Activated CD4-positive, alpha-beta T cell treated with anti-CD3 and anti-CD28 coated beads for 36 hours (primary cell): ENCODE data around the gene SCYGR6. TPM values are rescaled to one million over a fixed set of nuclear protein-coding genes. Genes with fewer than 3 reads are reported as not detected.

Source experiments
- ATAC-seq: fragments of 200-7000 bp; cut with Tn5 transposase; one replicate; pipeline ENCODE4 v1.10.0; 2021; ENCODE audit warnings: mild to moderate bottlenecking, moderate library complexity
- CTCF ChIA-PET: fragments of 350-600 bp; sonication (Branson Sonifier 250); formaldehyde crosslinking; loops from one replicate; lab custom pipeline; 2021; ENCODE audit warnings: antibody characterized with exemption; lab: Charles Lee
- POLR2A ChIA-PET: fragments of 350-600 bp; sonication (Branson Sonifier 250); formaldehyde crosslinking; loops from one replicate; lab custom pipeline; 2021; ENCODE audit warnings: antibody characterized with exemption, inconsistent platforms; lab: Charles Lee
- DNase-seq: peaks from one replicate; pipeline ENCODE4 v3.0.0-alpha.2; 2020
- H3K27ac Mint-ChIP-seq: one replicate; pipeline ENCODE4 v1.8.0; 2021; ENCODE audit warnings: mixed read lengths
- H3K27me3 Mint-ChIP-seq: one replicate; pipeline ENCODE4 v1.8.0; 2021; ENCODE audit warnings: mixed read lengths
- H3K36me3 Mint-ChIP-seq: one replicate; pipeline ENCODE4 v1.8.0; 2021; ENCODE audit warnings: low read depth, mixed read lengths
- H3K4me1 Mint-ChIP-seq: one replicate; pipeline ENCODE4 v1.8.0; 2021; ENCODE audit warnings: mixed read lengths
- H3K4me3 Mint-ChIP-seq: one replicate; pipeline ENCODE4 v1.8.0; 2021; ENCODE audit warnings: mild to moderate bottlenecking, moderate library complexity, mixed read lengths
- H3K9me3 Mint-ChIP-seq: one replicate; pipeline ENCODE4 v1.8.0; 2021; ENCODE audit warnings: low read depth, mixed read lengths
- intact Hi-C, 2 experiments: fragments of 100-400 bp; cut with DNase I in 1 of 2; cut with micrococcal nuclease in 1 of 2; formaldehyde crosslinking; loops; one replicate each; pipeline versions ENCODE4 v1.14.2 to v1.15.1; 2022 to 2024; cut with DNase I, micrococcal nuclease
- total RNA-seq, 2 experiments: library from RNA; stranded (reverse); gene quantifications; one replicate each; pipeline ENCODE4 v1.2.3, GENCODE V29; 2021

Gene SCYGR6
- total RNA-seq, 2 experiments from 2014 or later = not detected

GRCh38 chr2:227710986-227711385, 13.6 kb downstream of the SCYGR6 start:
- H3K36me3 Mint-ChIP-seq = no peaks in the 10 kb centered on the region
- H3K4me3 Mint-ChIP-seq = no peak overlapping the region
- ChIA-PET POLR2A (no interaction called here), CTCF (interaction anchor here (0.9 to 1.2 kb wide), 2 partner anchors 14 to 53 kb away, joined by 3 read pairs; no protein-coding TSS in a partner anchor)
- peaks cover 6% of the 10 kb centered on the region for H3K27me3 Mint-ChIP-seq
- intact Hi-C loops = no loop called here
- H3K4me1 Mint-ChIP-seq = no peaks in the 10 kb centered on the region
- no peak overlapping the region for H3K27ac Mint-ChIP-seq
- ATAC-seq (no peak), DNase-seq (no peak)
- H3K9me3 Mint-ChIP-seq = no peaks in the 10 kb centered on the region

DNA sequence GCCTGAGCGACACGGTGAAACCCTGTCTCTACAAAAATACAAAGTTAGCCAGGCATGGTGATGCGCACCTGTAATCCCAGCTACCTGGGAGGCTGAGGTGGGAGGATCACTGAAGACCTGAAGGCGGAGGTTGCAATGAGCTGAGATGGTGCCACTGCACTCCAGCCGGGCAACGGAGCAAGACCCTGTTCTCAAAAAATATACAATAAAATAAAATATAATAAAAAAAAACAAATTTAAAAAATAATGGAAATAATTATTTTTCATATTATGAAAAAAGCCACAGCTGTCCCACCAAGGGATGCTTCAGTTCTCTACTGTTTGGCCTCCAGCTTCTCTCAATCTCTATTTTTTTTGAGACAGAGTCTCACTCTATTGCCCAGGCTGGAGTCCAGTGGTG, 17.2 kb downstream of the SCYGR6 start:
- POLR2A ChIA-PET = no interaction called here
- ATAC-seq = no peak
- H3K4me1 Mint-ChIP-seq = no peaks in the 10 kb centered on the region

GRCh38 chr2:227706859-227707258, 17.7 kb downstream of the SCYGR6 start:
- intact Hi-C loops = no loop called here
- ATAC-seq (no peak), DNase-seq (no peak)
- Mint-ChIP-seq H3K27ac (no peak overlapping the region), H3K4me3 (no peak overlapping the region), H3K27me3 (peaks cover 10% of the 10 kb centered on the region), H3K36me3 (no peaks in the 10 kb centered on the region), H3K4me1 (no peaks in the 10 kb centered on the region), H3K9me3 (no peaks in the 10 kb centered on the region)
- ChIA-PET POLR2A (no interaction called here), CTCF (interaction anchor here (0.6 to 1.1 kb wide), 3 partner anchors 49 to 1468 kb away, joined by 3 to 4 read pairs (median 3); no protein-coding TSS in a partner anchor)

More for the DNA sequence above, 17.2 kb downstream of the SCYGR6 start:
- H3K36me3 Mint-ChIP-seq = no peaks in the 10 kb centered on the region
- H3K4me3 Mint-ChIP-seq = no peak overlapping the region
- CTCF ChIA-PET = no interaction called here
- peaks cover 10% of the 10 kb centered on the region for H3K27me3 Mint-ChIP-seq
- DNase-seq = no peak
- no peak overlapping the region for H3K27ac Mint-ChIP-seq
- intact Hi-C loops = no loop called here
- no peaks in the 10 kb centered on the region for H3K9me3 Mint-ChIP-seq

GRCh38 chr2:227703961-227704360, 20.6 kb downstream of the SCYGR6 start:
- no peak overlapping the region for H3K27ac Mint-ChIP-seq
- no peaks in the 10 kb centered on the region for H3K4me1 Mint-ChIP-seq
- H3K9me3 Mint-ChIP-seq = no peaks in the 10 kb centered on the region
- intact Hi-C loops = no loop called here
- CTCF ChIA-PET = interaction anchor here (0.6 to 1.0 kb wide), 2 partner anchors 46 to 62 kb away, joined by 3 to 4 read pairs; no protein-coding TSS in a partner anchor
- POLR2A ChIA-PET = no interaction called here
- no peak overlapping the region for H3K4me3 Mint-ChIP-seq
- DNase-seq = no peak
- no peaks in the 10 kb centered on the region for H3K36me3 Mint-ChIP-seq
- ATAC-seq = no peak
- peaks cover 10% of the 10 kb centered on the region for H3K27me3 Mint-ChIP-seq

- peaks cover 10% of the 10 kb centered on the region for H3K27me3 Mint-ChIP-seq
- ATAC-seq (no peak), DNase-seq (no peak)
- ChIA-PET POLR2A (no interaction called here), CTCF (interaction anchor here (1.0 kb wide), 1 partner anchor 62 kb away, joined by 3 read pairs; no protein-coding TSS in a partner anchor)
- H3K27ac Mint-ChIP-seq = no peak overlapping the region
- H3K4me1 Mint-ChIP-seq = no peaks in the 10 kb centered on the region
- no peak overlapping the region for H3K4me3 Mint-ChIP-seq
- no peaks in the 10 kb centered on the region for H3K36me3 Mint-ChIP-seq
- no peaks in the 10 kb centered on the region for H3K9me3 Mint-ChIP-seq
- intact Hi-C loops = no loop called here
Measured at GRCh38 chr2:227703280-227703732, 21.3 kb downstream of the SCYGR6 start.

- no peak for DNase-seq
- no peak overlapping the region for H3K4me3 Mint-ChIP-seq
- ChIA-PET POLR2A (no interaction called here), CTCF (no interaction called here)
- no peaks in the 10 kb centered on the region for H3K4me1 Mint-ChIP-seq
- no peak for ATAC-seq
- H3K27ac Mint-ChIP-seq = no peak overlapping the region
- no peaks in the 10 kb centered on the region for H3K36me3 Mint-ChIP-seq
- intact Hi-C loops = no loop called here
- H3K9me3 Mint-ChIP-seq = no peaks in the 10 kb centered on the region
- H3K27me3 Mint-ChIP-seq = peaks cover 8% of the 10 kb centered on the region
Measured at GRCh38 chr2:227701556-227701955, 23.0 kb downstream of the SCYGR6 start.

DNA sequence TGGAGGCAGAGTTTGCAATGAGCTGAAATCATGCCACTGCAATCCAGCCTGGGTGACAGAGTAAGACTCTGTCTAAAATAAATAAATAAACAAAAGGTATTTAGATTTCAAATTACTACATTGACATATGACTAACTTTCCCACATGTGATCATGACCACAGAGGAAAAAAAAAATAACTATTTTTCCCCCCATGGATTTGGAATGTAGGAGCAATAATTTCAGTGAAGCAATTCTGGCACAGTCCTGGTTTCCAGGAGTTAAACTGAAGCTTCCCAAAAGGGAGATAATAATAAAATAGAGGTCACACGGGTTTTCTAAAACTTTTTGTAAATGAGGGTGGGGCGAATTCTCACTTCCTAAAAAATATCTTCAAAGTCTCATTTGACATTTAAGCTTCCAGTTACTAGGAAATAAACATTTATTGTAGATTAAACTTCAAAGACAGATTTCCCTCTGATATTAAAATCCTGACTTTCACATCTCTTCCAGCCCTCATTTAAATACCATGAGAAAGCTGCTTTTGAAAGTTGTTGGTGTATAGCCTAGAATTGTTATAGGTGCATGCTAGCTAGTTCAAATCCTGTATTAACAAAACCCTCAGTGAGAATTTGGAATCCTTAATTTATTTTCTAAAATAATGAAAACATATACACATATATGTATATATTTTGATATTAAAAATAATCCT, 27.4 kb downstream of the SCYGR6 start:
- Mint-ChIP-seq H3K4me1 (no peaks in the 10 kb centered on the region), H3K4me3 (no peak overlapping the region), H3K9me3 (no peaks in the 10 kb centered on the region), H3K27ac (no peak overlapping the region), H3K27me3 (peaks cover 4% of the 10 kb centered on the region), H3K36me3 (no peaks in the 10 kb centered on the region)
- no peak for ATAC-seq
- no peak for DNase-seq
- ChIA-PET CTCF (interaction anchor here (1.0 to 1.5 kb wide), 3 partner anchors 9 to 39 kb away, joined by 3 to 7 read pairs (median 3); no protein-coding TSS in a partner anchor), POLR2A (no interaction called here)
- intact Hi-C loops = no loop called here

GRCh38 chr2:227687189-227687588, 37.4 kb downstream of the SCYGR6 start:
- no peaks in the 10 kb centered on the region for H3K9me3 Mint-ChIP-seq
- H3K27me3 Mint-ChIP-seq = peaks cover 19% of the 10 kb centered on the region
- H3K4me1 Mint-ChIP-seq = no peaks in the 10 kb centered on the region
- DNase-seq (no peak), ATAC-seq (no peak)
- intact Hi-C loops = no loop called here
- CTCF ChIA-PET = interaction anchor here (1.5 kb wide), 1 partner anchor 29 kb away, joined by 4 read pairs; no protein-coding TSS in a partner anchor
- H3K27ac Mint-ChIP-seq = no peak overlapping the region
- POLR2A ChIA-PET = no interaction called here
- no peaks in the 10 kb centered on the region for H3K36me3 Mint-ChIP-seq
- no peak overlapping the region for H3K4me3 Mint-ChIP-seq

DNA sequence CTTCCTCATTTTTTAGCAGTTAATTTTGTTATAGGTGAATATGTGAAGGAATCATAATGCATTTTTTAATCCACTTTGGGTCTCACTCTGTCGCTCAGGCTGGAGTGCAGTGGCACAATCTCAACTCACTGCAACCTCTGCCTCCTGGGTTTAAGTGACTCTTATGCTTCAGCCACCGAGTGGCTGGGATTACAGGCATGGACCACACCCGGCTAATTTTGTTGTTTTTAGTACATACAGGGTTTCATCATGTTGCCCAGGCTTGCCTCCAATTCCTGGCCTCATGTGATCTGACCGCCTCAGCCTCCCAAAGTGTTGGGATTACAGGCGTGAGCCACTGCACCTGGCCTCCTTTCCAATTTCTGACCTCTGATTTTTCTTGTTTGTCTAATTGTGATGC, 40.3 kb downstream of the SCYGR6 start:
- POLR2A ChIA-PET = no interaction called here
- Mint-ChIP-seq H3K27ac (no peak overlapping the region), H3K36me3 (no peaks in the 10 kb centered on the region), H3K9me3 (no peaks in the 10 kb centered on the region), H3K4me3 (no peak overlapping the region), H3K27me3 (peaks cover 12% of the 10 kb centered on the region), H3K4me1 (no peaks in the 10 kb centered on the region)
- CTCF ChIA-PET = interaction anchor here (0.6 kb wide), 1 partner anchor 30 kb away, joined by 5 read pairs; no protein-coding TSS in a partner anchor
- intact Hi-C loops = no loop called here
- DNase-seq (no peak), ATAC-seq (no peak)

DNA sequence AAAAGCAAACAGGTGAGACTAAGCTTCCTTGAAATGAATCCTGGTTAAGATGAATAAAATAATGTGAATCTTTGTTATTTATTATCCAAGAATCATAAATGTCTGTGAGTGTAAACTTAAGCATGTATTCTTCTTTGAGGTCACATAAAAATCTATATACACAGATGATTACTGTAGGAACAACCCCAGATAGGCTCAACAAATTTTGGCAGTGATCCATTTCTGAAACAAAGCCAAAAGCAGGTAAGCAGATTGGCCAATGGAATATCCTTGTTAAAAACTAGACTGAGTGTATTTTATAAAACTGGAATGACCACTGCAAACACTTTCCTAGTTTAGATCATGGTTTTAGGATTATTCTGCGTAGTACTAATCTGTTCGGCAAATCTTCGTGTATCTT, 46.6 kb downstream of the SCYGR6 start:
- POLR2A ChIA-PET = no interaction called here
- H3K4me1 Mint-ChIP-seq = no peaks in the 10 kb centered on the region
- intact Hi-C loops = no loop called here
- CTCF ChIA-PET = no interaction called here
- no peaks in the 10 kb centered on the region for H3K36me3 Mint-ChIP-seq
- H3K27ac Mint-ChIP-seq = no peak overlapping the region
- no peak overlapping the region for H3K4me3 Mint-ChIP-seq
- H3K9me3 Mint-ChIP-seq = no peaks in the 10 kb centered on the region
- ATAC-seq (no peak), DNase-seq (no peak)
- H3K27me3 Mint-ChIP-seq = peaks cover 2% of the 10 kb centered on the region

GRCh38 chr2:227674485-227674884, 50.1 kb downstream of the SCYGR6 start:
- ATAC-seq = no peak
- Mint-ChIP-seq H3K27me3 (peaks cover 2% of the 10 kb centered on the region), H3K4me1 (no peaks in the 10 kb centered on the region), H3K4me3 (no peak overlapping the region), H3K9me3 (no peaks in the 10 kb centered on the region), H3K36me3 (no peaks in the 10 kb centered on the region), H3K27ac (no peak overlapping the region)
- ChIA-PET CTCF (interaction anchor here (0.6 kb wide), 1 partner anchor 17 kb away, joined by 3 read pairs; no protein-coding TSS in a partner anchor), POLR2A (no interaction called here)
- no peak for DNase-seq
- intact Hi-C loops = no loop called here
